Upper lobe of right lung (tissue), 1 donor: ENCODE measurements around the gene SEH1L. TPM values are rescaled to one million over a fixed set of nuclear protein-coding genes. Genes with fewer than 3 reads are reported as not detected.
A peak's percentile ranks its signal among the peaks of the same experiment; 100 is the strongest.

Experiments
- ATAC-seq: fragments of 200-7000 bp; cut with Tn5 transposase; one replicate; pipeline ENCODE4 v1.9.1; 2020; ENCODE audit warnings: mild to moderate bottlenecking, moderate library complexity
- DNase-seq: peaks from one replicate; pipeline ENCODE4 v3.0.0-alpha.2; 2020
- H3K27ac ChIP-seq: fragments of 200-600 bp; one replicate; pipeline ENCODE4 v1.8.0; 2022
- H3K27me3 ChIP-seq: fragments of 200-600 bp; one replicate; pipeline ENCODE4 v1.8.0; 2022; ENCODE audit warnings: mild to moderate bottlenecking
- H3K36me3 ChIP-seq: fragments of 200-600 bp; one replicate; pipeline ENCODE4 v1.8.0; 2022
- H3K4me1 ChIP-seq: fragments of 200-600 bp; one replicate; pipeline ENCODE4 v1.8.0; 2022
- H3K4me3 ChIP-seq: fragments of 200-600 bp; one replicate; pipeline ENCODE4 v1.8.0; 2022; ENCODE audit warnings: mild to moderate bottlenecking
- H3K9me3 ChIP-seq: fragments of 200-600 bp; one replicate; pipeline ENCODE4 v1.8.0; 2022
- CTCF ChIP-seq: fragments of 200-600 bp; IDR thresholded peaks from one replicate; pipeline ENCODE4 v1.8.0; 2022; ENCODE audit warnings: antibody characterized with exemption
- intact Hi-C: fragments of 100-400 bp; cut with DNase I; formaldehyde crosslinking; loops from one replicate; pipeline ENCODE4 v1.11.0; 2022
- total RNA-seq: library from RNA; stranded (reverse); fragmentation: NEBNext Ultra II Directional; extraction: Animal tissue kit (Norgen Biotek cat#: 25700); gene quantifications from one replicate; pipeline ENCODE4 v1.2.1, GENCODE V29; 2021
- donor health status: DM: no; HTN: yes; CAD: no; lungs with severe emphysema.

Gene SEH1L
- total RNA-seq, 1 donor from 2014 or later = 41.5 TPM

- TF ChIP-seq CTCF = no peak
- H3K4me1 ChIP-seq = no peaks in the 10 kb centered on the region
- H3K27me3 ChIP-seq = no peaks in the 10 kb centered on the region
- no peaks in the 10 kb centered on the region for H3K9me3 ChIP-seq
- no peak overlapping the region for H3K4me3 ChIP-seq
- no peaks in the 10 kb centered on the region for H3K36me3 ChIP-seq
- no peak for DNase-seq
- ATAC-seq = no peak
- intact Hi-C loops = no loop called here
- no peak overlapping the region for H3K27ac ChIP-seq
Measured at GRCh38 chr18:12908706-12909105, 39.1 kb upstream of the SEH1L start.

GRCh38 chr18:12911025-12911928 lies 36.5 kb upstream of the SEH1L start:
- peak; percentile 85 for ATAC-seq
- no peak for TF ChIP-seq CTCF
- Histone ChIP-seq H3K9me3 (no peaks in the 10 kb centered on the region), H3K4me3 (peak overlapping the region; percentile 37), H3K4me1 (no peaks in the 10 kb centered on the region), H3K27me3 (no peaks in the 10 kb centered on the region), H3K36me3 (no peaks in the 10 kb centered on the region), H3K27ac (no peak overlapping the region)
- peak; percentile 71 for DNase-seq
- intact Hi-C loops = no loop called here

GRCh38 chr18:12911929-12912703 lies 35.7 kb upstream of the SEH1L start:
- TF ChIP-seq CTCF = no peak
- ATAC-seq (peak; percentile 50), DNase-seq (no peak)
- intact Hi-C loops = no loop called here
- Histone ChIP-seq H3K27ac (no peak overlapping the region), H3K4me3 (peak overlapping the region; percentile 37), H3K9me3 (no peaks in the 10 kb centered on the region), H3K27me3 (no peaks in the 10 kb centered on the region), H3K36me3 (no peaks in the 10 kb centered on the region), H3K4me1 (no peaks in the 10 kb centered on the region)

- intact Hi-C loops = no loop called here
- DNase-seq (no peak), ATAC-seq (no peak)
- Histone ChIP-seq H3K27ac (no peak overlapping the region), H3K36me3 (no peaks in the 10 kb centered on the region), H3K9me3 (no peaks in the 10 kb centered on the region), H3K4me1 (no peaks in the 10 kb centered on the region), H3K4me3 (no peak overlapping the region), H3K27me3 (no peaks in the 10 kb centered on the region)
- no peak for TF ChIP-seq CTCF
Measured at GRCh38 chr18:12921178-12921577, 26.6 kb upstream of the SEH1L start.

GRCh38 chr18:12922266-12922665 lies 25.5 kb upstream of the SEH1L start:
- H3K4me1 ChIP-seq = no peaks in the 10 kb centered on the region
- H3K36me3 ChIP-seq = no peaks in the 10 kb centered on the region
- intact Hi-C loops = no loop called here
- no peak overlapping the region for H3K4me3 ChIP-seq
- H3K27me3 ChIP-seq = no peaks in the 10 kb centered on the region
- TF ChIP-seq CTCF = no peak
- no peak overlapping the region for H3K27ac ChIP-seq
- ATAC-seq = no peak
- no peak for DNase-seq
- no peaks in the 10 kb centered on the region for H3K9me3 ChIP-seq
